Activated CD4-positive, alpha-beta T cell treated with anti-CD3 and anti-CD28 coated beads for 36 hours (primary cell): Measurements from ENCODE around the gene SPATA20. TPM values are rescaled to one million over a fixed set of nuclear protein-coding genes. Genes with fewer than 3 reads are reported as not detected.

Experiments
- ATAC-seq: fragments of 200-7000 bp; cut with Tn5 transposase; one replicate; pipeline ENCODE4 v1.10.0; 2021; ENCODE audit warnings: mild to moderate bottlenecking, moderate library complexity
- CTCF ChIA-PET: fragments of 350-600 bp; sonication (Branson Sonifier 250); formaldehyde crosslinking; loops from one replicate; lab custom pipeline; 2021; ENCODE audit warnings: antibody characterized with exemption; lab: Charles Lee
- POLR2A ChIA-PET: fragments of 350-600 bp; sonication (Branson Sonifier 250); formaldehyde crosslinking; loops from one replicate; lab custom pipeline; 2021; ENCODE audit warnings: antibody characterized with exemption, inconsistent platforms; lab: Charles Lee
- DNase-seq: peaks from one replicate; pipeline ENCODE4 v3.0.0-alpha.2; 2020
- H3K27ac Mint-ChIP-seq: one replicate; pipeline ENCODE4 v1.8.0; 2021; ENCODE audit warnings: mixed read lengths
- H3K27me3 Mint-ChIP-seq: one replicate; pipeline ENCODE4 v1.8.0; 2021; ENCODE audit warnings: mixed read lengths
- H3K36me3 Mint-ChIP-seq: one replicate; pipeline ENCODE4 v1.8.0; 2021; ENCODE audit warnings: low read depth, mixed read lengths
- H3K4me1 Mint-ChIP-seq: one replicate; pipeline ENCODE4 v1.8.0; 2021; ENCODE audit warnings: mixed read lengths
- H3K4me3 Mint-ChIP-seq: one replicate; pipeline ENCODE4 v1.8.0; 2021; ENCODE audit warnings: mild to moderate bottlenecking, moderate library complexity, mixed read lengths
- H3K9me3 Mint-ChIP-seq: one replicate; pipeline ENCODE4 v1.8.0; 2021; ENCODE audit warnings: low read depth, mixed read lengths
- intact Hi-C, 2 experiments: fragments of 100-400 bp; cut with DNase I in 1 of 2; cut with micrococcal nuclease in 1 of 2; formaldehyde crosslinking; loops; one replicate each; pipeline versions ENCODE4 v1.14.2 to v1.15.1; 2022 to 2024; cut with DNase I, micrococcal nuclease
- total RNA-seq, 2 experiments: library from RNA; stranded (reverse); gene quantifications; one replicate each; pipeline ENCODE4 v1.2.3, GENCODE V29; 2021

Gene SPATA20
- total RNA-seq, 2 experiments from 2014 or later, result 9.0 to 10.7 TPM

DNA sequence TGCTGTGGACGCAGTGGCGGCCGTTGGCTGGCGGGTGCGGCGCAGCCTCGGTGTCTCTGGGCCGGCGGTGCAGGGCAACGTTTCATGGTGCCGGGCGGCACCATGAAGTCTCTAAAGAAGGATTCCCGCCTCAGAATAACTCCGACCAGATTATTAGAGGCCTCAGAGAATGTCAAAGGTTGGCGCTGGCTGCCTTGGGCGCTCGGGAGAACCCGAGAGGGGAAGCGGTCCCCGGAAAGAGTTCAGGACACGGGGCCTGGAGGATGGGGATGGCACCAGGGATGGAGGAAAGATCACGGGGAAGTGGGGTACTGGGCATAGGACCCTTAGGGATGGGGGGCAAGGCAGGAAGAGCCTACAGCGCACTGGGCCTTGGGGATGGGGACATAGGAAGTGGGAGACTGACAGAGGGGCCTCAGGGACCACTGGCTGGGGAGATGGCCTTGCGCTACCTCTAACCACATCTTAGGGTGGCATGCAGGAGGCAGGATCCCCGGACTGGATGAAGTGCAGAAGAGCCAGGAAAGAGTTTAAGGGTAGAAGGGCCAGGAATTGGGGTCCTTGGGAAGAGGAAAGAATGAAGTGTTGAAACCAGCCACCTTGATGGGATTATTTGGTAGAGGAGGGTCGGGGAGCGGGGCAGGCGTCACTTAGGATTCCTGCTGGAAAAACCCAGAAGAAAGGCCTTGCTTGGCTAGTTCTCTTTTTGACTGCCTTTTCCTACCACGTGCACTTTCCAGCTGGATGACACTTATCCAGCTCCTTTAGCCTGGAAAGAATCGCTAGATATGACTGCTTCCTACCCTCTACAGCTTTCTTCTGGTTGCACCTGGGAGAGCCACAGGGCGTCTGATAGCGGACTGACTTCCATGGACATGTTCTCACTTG lies 38.2 kb upstream of the SPATA20 start:
- POLR2A ChIA-PET, result interaction anchor here (0.6 kb wide), 1 partner anchor 14 kb away, joined by 4 read pairs; no protein-coding TSS in a partner anchor

DNA sequence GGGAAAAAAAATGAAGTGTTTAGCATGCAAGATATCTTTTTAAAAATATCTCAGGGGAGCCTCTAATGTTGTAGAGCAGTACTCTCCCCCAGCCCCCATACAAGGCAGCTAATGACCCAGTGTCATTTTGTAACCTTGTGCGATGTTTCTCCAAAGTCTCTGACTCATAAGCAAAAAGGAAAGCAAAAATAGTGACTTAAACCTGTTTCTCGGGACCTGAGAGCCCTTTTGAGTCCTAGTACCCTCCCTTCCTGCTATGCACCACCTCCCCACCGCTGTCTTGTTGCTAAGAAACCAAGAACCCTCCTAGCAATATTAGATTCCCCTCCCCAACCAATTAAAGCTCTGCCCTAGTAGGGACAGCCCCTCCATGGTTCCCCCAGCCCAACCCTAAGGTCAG lies 35.9 kb upstream of the SPATA20 start:
- intact Hi-C loops, result loop anchor here in 1 of 2 experiments (1.0 kb wide), 5 partner anchors 31 to 355 kb away; partner anchors contain the start of genes CACNA1G, EME1, MRPL27 and RSAD1
- Mint-ChIP-seq H3K27me3 (peaks cover 2% of the 10 kb centered on the region), H3K9me3 (no peaks in the 10 kb centered on the region), H3K27ac (peak overlapping the region; percentile 61), H3K4me3 (no peak overlapping the region), H3K4me1 (peaks cover 29% of the 10 kb centered on the region), H3K36me3 (no peaks in the 10 kb centered on the region)
- POLR2A ChIA-PET, result interaction anchor here (0.6 kb wide), 1 partner anchor 530 kb away, joined by 3 read pairs; no protein-coding TSS in a partner anchor
- peak; percentile 94 for ATAC-seq
- CTCF ChIA-PET, result interaction anchor here (0.6 to 1.6 kb wide), 5 partner anchors 10 to 36 kb away, joined by 3 to 8 read pairs (median 6); partner anchors contain the start of gene RSAD1
- DNase-seq, result peak; percentile 74

More for the DNA sequence above, 38.2 kb upstream of the SPATA20 start:
- Mint-ChIP-seq H3K4me3 (peak overlapping the region; percentile 72), H3K9me3 (no peaks in the 10 kb centered on the region), H3K36me3 (no peaks in the 10 kb centered on the region), H3K27ac (peak overlapping the region; percentile 43), H3K4me1 (peaks cover 31% of the 10 kb centered on the region), H3K27me3 (peaks cover 4% of the 10 kb centered on the region)
- CTCF ChIA-PET, result no interaction called here
- DNase-seq (no peak), ATAC-seq (no peak)
- intact Hi-C loops, result loop anchor here (1.0 to 2.0 kb wide), 2 partner anchors 30 to 198 kb away; partner anchors contain the start of genes ANKRD40 (in 1 of the 2) and RSAD1 (in 1 of the 2)

DNA sequence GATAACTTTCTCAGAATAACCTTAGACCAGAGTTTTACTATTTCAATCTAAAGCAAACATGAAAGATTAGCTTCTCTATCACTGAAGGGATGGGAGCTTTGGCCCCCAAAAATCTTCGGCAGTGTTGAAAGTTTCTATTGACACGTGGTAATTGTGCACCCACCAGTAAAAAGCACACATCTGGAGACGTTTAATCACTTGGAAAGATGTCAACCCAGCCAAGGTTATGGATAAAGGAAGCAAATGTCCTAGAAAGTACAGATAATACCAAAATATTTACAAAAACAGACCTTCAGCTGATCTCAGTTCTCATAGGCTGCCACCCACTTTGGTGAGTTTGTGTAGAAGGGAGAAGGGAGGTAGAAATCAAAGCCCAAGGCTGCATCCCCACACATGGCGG lies 33.5 kb upstream of the SPATA20 start:
- Mint-ChIP-seq H3K27ac (no peak overlapping the region), H3K9me3 (no peaks in the 10 kb centered on the region), H3K4me1 (peaks cover 30% of the 10 kb centered on the region), H3K27me3 (peaks cover 2% of the 10 kb centered on the region), H3K36me3 (no peaks in the 10 kb centered on the region), H3K4me3 (no peak overlapping the region)
- no peak for DNase-seq
- POLR2A ChIA-PET, result no interaction called here
- CTCF ChIA-PET, result interaction anchor here (1.0 kb wide), 1 partner anchor 33 kb away, joined by 3 read pairs; no protein-coding TSS in a partner anchor
- no peak for ATAC-seq
- intact Hi-C loops, result no loop called here

DNA sequence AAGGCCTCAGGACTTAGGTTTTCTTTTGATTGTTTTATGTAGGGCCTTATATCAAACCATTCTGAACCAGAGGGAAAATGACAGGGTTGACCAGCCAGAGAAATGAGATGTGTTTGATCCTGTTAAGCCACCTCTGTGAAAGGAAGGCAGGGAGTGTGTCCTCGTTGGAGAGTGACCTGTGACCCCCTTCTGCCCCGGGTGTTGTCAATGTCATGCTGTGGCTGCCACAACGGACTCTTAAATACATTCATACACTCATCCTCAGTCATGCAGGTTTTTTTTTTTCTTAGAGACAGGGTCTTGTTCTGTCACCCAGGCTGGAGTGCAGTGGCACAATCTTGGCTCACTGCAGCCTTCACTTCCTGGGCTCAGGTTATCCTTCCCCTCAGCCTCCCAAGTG lies 32.6 kb upstream of the SPATA20 start:
- CTCF ChIA-PET, result interaction anchor here (0.6 to 1.0 kb wide), 2 partner anchors 14 to 442 kb away, joined by 3 read pairs; no protein-coding TSS in a partner anchor
- POLR2A ChIA-PET, result no interaction called here

DNA sequence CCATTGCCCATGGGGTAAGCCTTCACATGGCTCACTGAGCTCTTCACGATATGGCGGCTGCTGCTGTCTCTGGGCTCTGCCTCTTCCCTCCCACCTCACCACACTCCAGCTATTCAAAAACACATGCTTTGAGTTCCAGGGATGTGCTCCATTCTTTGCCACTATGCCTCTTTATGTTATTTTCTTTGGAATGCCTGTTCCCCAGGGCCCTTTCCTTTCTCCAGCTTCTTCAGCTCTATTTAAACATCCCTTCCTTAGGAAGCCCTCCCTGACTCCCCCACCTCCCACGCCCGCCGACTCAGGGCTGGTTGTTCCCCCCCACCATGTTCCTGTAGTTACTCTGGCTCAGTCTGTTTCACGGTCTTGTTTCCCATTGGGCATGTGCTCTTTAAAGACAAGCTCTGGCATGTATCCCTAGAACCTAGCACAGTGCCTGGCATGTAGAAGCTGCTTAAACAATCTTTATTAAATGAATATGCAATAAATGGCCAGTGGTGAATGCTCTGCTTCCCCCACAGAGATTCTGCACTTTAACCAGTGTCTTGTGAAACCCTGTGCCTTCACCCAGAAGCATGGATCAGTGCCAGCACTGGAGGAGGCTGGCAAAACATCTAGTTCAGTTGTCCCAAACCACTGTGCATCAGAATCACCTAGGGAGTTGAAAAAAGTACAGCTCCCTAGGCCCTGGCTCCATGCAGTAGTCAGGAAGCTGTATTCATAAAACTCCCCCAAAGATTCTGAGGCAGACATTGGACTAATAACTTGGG lies 31.9 kb upstream of the SPATA20 start:
- Mint-ChIP-seq H3K4me3 (no peak overlapping the region), H3K36me3 (no peaks in the 10 kb centered on the region), H3K9me3 (no peaks in the 10 kb centered on the region), H3K4me1 (peaks cover 25% of the 10 kb centered on the region), H3K27me3 (peaks cover 2% of the 10 kb centered on the region), H3K27ac (no peak overlapping the region)
- DNase-seq (no peak), ATAC-seq (no peak)
- intact Hi-C loops, result no loop called here
- POLR2A ChIA-PET, result no interaction called here
- CTCF ChIA-PET, result interaction anchor here (0.6 to 1.0 kb wide), 4 partner anchors 10 to 1240 kb away, joined by 3 to 4 read pairs (median 3); no protein-coding TSS in a partner anchor

More for the DNA sequence above, 32.6 kb upstream of the SPATA20 start:
- Mint-ChIP-seq H3K27ac (no peak overlapping the region), H3K27me3 (peaks cover 2% of the 10 kb centered on the region), H3K4me1 (peaks cover 25% of the 10 kb centered on the region), H3K36me3 (no peaks in the 10 kb centered on the region), H3K9me3 (no peaks in the 10 kb centered on the region), H3K4me3 (no peak overlapping the region)
- intact Hi-C loops, result no loop called here
- DNase-seq (no peak), ATAC-seq (no peak)

DNA sequence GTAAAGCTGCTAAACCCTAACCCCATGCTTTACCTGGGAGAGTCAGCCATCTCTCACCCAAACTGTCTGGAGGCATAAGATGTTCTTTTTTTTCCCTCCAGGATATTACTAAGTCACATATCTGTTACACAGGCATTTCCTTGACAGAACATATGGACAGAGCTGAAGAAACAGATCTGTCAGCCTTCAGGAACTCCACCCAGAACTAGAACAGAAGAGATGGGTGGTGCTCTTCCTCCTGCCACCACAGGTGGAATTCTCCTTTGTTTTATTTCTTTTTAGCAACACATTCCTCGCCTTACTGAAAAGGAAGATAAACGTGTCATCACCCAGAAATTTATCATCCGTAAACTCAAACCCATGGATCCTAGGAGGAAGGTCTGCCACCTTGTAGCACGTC lies 30.0 kb upstream of the SPATA20 start:
- DNase-seq (no peak), ATAC-seq (no peak)
- Mint-ChIP-seq H3K36me3 (no peaks in the 10 kb centered on the region), H3K27ac (no peak overlapping the region), H3K4me1 (peaks cover 9% of the 10 kb centered on the region), H3K9me3 (no peaks in the 10 kb centered on the region), H3K4me3 (no peak overlapping the region), H3K27me3 (peaks cover 2% of the 10 kb centered on the region)
- intact Hi-C loops, result no loop called here
- CTCF ChIA-PET, result interaction anchor here (0.6 to 1.1 kb wide), 5 partner anchors 13 to 430 kb away, joined by 3 to 4 read pairs (median 3); no protein-coding TSS in a partner anchor
- POLR2A ChIA-PET, result no interaction called here

DNA sequence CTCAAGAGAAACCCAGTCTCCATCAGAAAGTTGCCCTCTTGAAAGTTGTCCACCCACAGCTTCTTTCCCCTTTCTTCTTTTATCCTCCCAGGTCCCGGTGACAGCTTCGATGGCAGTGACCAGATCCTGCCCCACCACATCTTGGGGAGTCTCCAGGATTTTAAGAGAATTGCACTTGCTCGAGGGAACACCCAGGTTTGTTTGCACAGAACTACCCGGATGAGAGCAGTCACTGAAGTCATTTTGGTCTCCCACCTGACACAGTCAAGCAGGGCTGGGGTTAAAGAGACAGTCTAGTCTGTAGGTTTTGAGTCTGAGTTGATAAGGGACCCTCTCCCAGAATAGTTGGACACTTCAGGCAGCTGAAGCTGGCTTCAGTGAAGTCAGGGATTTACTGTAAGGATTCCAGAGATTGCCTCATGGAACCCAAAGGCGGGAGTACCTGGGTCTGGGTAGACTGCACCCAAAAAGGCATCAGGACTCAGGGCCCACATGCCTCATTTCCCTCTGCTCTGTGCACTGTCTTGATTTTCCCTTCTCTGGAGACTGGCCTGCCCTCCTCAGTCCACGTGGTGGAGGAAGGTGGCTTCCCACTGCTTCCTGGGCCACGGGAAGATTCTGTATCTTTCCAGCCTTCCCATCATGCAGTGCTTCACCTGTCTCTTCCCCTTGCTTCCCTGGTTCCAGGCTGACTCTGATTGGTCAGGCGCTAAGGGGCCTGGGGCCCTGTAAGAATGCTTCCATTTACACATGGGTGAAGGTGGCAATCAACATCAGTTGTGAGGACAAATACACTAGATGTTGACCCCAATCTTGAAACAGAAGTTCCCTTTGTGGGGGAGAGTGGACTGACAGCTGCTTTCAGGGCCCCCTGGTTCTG lies 29.2 kb upstream of the SPATA20 start:
- intact Hi-C loops, result no loop called here
- no peaks in the 10 kb centered on the region for H3K9me3 Mint-ChIP-seq
- H3K4me1 Mint-ChIP-seq, result peaks cover 5% of the 10 kb centered on the region
- POLR2A ChIA-PET, result no interaction called here
- H3K4me3 Mint-ChIP-seq, result no peak overlapping the region
- no peaks in the 10 kb centered on the region for H3K27me3 Mint-ChIP-seq
- H3K27ac Mint-ChIP-seq, result no peak overlapping the region
- ATAC-seq (no peak), DNase-seq (no peak)
- CTCF ChIA-PET, result interaction anchor here (0.6 to 1.7 kb wide), 3 partner anchors 12 to 431 kb away, joined by 3 to 5 read pairs (median 4); no protein-coding TSS in a partner anchor
- no peaks in the 10 kb centered on the region for H3K36me3 Mint-ChIP-seq

DNA sequence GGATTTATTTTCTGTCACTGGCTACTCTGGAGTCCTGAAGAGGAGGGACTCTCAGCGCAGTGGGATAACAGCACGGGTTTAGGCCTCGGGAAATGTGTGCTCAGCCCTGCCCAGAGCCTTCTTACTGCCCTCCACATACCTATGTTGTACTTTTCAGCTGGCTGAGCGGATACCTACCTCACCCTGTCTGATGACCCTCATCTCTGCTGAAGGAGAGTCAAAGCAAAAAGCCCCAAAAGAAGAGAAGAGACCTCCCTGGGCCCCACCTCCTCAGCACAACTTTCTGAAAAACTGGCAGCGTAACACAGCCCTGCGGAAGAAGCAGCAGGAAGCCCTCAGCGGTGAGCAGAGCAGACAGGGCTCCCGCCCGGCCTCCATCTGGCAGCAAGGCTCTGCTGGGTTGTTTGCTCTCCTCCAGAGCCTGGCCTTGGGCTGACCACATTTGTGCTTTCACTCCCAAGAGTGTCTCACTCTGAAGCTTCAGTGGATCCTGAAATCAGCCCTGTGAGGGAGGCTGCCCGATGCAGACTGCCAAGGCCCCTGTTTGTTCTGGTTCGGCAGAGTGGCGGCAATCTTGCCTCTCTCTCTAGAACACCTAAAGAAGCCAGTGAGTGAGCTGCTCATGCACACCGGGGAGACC lies 28.5 kb upstream of the SPATA20 start:
- POLR2A ChIA-PET, result no interaction called here
- Mint-ChIP-seq H3K4me1 (peaks cover 5% of the 10 kb centered on the region), H3K4me3 (no peak overlapping the region), H3K27ac (no peak overlapping the region), H3K9me3 (no peaks in the 10 kb centered on the region), H3K27me3 (no peaks in the 10 kb centered on the region), H3K36me3 (no peaks in the 10 kb centered on the region)
- ATAC-seq (no peak), DNase-seq (no peak)
- intact Hi-C loops, result no loop called here
- CTCF ChIA-PET, result interaction anchor here (0.7 to 1.7 kb wide), 3 partner anchors 12 to 398 kb away, joined by 3 to 5 read pairs (median 4); no protein-coding TSS in a partner anchor

DNA sequence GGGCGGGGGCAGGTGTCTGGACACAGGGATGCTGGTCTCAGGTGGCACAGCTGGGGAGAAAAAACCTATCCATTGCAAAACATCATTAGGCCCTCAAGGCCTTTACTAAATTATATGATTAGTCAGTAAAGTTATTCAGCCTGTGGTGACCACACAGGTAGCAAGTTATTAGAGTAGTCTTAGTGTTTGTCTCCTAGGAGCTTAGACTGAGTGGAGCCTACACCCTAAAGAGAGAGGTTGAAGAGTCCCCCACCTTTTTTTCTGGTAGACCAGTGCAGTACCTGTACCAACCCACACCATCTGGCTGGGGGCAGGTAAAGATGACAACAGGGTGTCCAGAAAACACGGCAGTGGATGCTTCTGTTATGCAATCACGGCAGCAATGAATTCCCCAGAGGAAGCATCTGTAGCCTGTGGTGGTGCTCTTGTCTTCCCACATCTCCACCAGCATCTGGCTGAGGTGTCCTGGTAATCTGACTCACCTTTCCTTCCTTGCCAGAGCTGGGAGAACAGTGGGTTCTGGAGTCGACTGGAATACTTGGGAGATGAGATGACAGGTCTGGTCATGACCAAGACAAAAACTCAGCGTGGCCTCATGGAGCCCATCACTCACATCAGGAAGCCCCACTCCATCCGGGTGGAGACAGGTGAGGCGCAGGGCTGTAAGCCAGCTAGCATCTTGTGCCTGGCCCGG lies 27.7 kb upstream of the SPATA20 start:
- POLR2A ChIA-PET, result interaction anchor here (0.6 kb wide), 1 partner anchor 128 kb away, joined by 3 read pairs; no protein-coding TSS in a partner anchor
- CTCF ChIA-PET, result interaction anchor here (0.6 to 1.2 kb wide), 6 partner anchors 26 to 399 kb away, joined by 3 to 4 read pairs (median 3); no protein-coding TSS in a partner anchor

More for the DNA sequence above, 27.7 kb upstream of the SPATA20 start:
- Mint-ChIP-seq H3K36me3 (no peaks in the 10 kb centered on the region), H3K4me1 (peaks cover 5% of the 10 kb centered on the region), H3K27me3 (no peaks in the 10 kb centered on the region), H3K4me3 (no peak overlapping the region), H3K27ac (no peak overlapping the region), H3K9me3 (no peaks in the 10 kb centered on the region)
- DNase-seq (no peak), ATAC-seq (no peak)
- intact Hi-C loops, result no loop called here
